Putamen (tissue), 1 donor: ENCODE results near the gene COL7A1.

Source experiments
- DNase-seq: peaks from one replicate; pipeline ENCODE4 v3.0.0-alpha.2; 2016; ENCODE audit warnings: low spot score

Gene COL7A1

GRCh38 chr3:48595075-48595525, at the start of gene COL7A1:
Gene COL7A1 (minus strand): TSS chr3:48595329. CDS start chr3:48595159, 170 bp downstream.
- DNase-seq: no peak

- DNase-seq: no peak
These were observed 47.5 kb upstream of the COL7A1 start for GRCh38 chr3:48642605-48643004.

GRCh38 chr3:48641396-48641795, 46.3 kb upstream of the COL7A1 start:
- no peak for DNase-seq

- DNase-seq: no peak
These were observed 44.9 kb upstream of the COL7A1 start for GRCh38 chr3:48639944-48640606.

- DNase-seq: no peak
These were observed 42.2 kb upstream of the COL7A1 start for GRCh38 chr3:48637305-48637704.

GRCh38 chr3:48636149-48636655, 41.1 kb upstream of the COL7A1 start:
- DNase-seq: no peak

GRCh38 chr3:48635222-48636021, 40.3 kb upstream of the COL7A1 start, which contains the start of gene SLC26A6:
Gene SLC26A6 (minus strand): TSS chr3:48635461. CDS start chr3:48635393, 68 bp downstream.
- DNase-seq: peak; percentile 95

GRCh38 chr3:48634661-48635221, 39.6 kb upstream of the COL7A1 start:
- peak; percentile 12 for DNase-seq

GRCh38 chr3:48633743-48634142, 38.6 kb upstream of the COL7A1 start:
- no peak for DNase-seq

GRCh38 chr3:48633256-48633655, 38.1 kb upstream of the COL7A1 start:
- DNase-seq: no peak

- DNase-seq: no peak
These were observed 36.7 kb upstream of the COL7A1 start for GRCh38 chr3:48631516-48632448.

- DNase-seq: no peak
These were observed 35.7 kb upstream of the COL7A1 start for GRCh38 chr3:48630833-48631232.

GRCh38 chr3:48630407-48630806, 35.3 kb upstream of the COL7A1 start:
- DNase-seq: no peak

- no peak for DNase-seq
These were observed 34.8 kb upstream of the COL7A1 start for GRCh38 chr3:48629894-48630293.

- DNase-seq: no peak
These were observed 33.3 kb upstream of the COL7A1 start for GRCh38 chr3:48628277-48629017.

GRCh38 chr3:48625600-48625999, 30.5 kb upstream of the COL7A1 start:
- DNase-seq: no peak

GRCh38 chr3:48624767-48625166, 29.6 kb upstream of the COL7A1 start:
- no peak for DNase-seq

- DNase-seq: no peak
These were observed 28.9 kb upstream of the COL7A1 start for GRCh38 chr3:48623851-48624547.

GRCh38 chr3:48621461-48621869, 26.3 kb upstream of the COL7A1 start, which contains the start of gene TMEM89:
Gene TMEM89 (minus strand): TSS chr3:48621769. CDS start chr3:48621756, 13 bp downstream.
- DNase-seq: no peak
